ENCODE measurements around the gene PKNOX2.

DNA sequence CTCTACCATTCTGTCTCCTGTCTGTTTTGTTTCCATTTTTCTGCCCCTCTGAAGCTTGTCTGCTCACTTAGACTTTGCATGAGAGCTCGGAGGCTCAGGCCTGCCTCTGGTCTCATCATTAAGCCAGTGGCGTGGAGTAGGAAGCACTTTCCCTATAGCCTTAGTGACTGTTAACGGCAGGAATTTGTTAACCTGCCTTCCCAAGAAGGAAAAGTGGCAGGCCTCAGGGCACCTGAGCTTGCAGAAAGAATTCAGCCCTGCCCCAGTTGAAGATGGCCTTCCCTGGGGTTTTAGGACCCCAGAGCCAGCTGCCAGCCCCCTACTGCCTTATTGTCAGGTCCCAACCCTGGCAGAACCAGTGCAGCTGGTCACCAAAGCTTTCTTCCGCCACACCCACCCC is 93.2 kb downstream of the PKNOX2 start:
- TF ChIP-seq, protein P1, sequence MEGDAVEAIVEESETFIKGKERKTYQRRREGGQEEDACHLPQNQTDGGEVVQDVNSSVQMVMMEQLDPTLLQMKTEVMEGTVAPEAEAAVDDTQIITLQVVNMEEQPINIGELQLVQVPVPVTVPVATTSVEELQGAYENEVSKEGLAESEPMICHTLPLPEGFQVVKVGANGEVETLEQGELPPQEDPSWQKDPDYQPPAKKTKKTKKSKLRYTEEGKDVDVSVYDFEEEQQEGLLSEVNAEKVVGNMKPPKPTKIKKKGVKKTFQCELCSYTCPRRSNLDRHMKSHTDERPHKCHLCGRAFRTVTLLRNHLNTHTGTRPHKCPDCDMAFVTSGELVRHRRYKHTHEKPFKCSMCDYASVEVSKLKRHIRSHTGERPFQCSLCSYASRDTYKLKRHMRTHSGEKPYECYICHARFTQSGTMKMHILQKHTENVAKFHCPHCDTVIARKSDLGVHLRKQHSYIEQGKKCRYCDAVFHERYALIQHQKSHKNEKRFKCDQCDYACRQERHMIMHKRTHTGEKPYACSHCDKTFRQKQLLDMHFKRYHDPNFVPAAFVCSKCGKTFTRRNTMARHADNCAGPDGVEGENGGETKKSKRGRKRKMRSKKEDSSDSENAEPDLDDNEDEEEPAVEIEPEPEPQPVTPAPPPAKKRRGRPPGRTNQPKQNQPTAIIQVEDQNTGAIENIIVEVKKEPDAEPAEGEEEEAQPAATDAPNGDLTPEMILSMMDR (IDR thresholded peaks at IDR 0.05; ENCODE audit: control extremely low read depth in 1 of 3, insufficient read depth in 1 of 3, low read depth in 1 of 3, low read length in 3 of 3) = no peak
- TF ChIP-seq POLR2A (IDR thresholded peaks at IDR 0.05; ENCODE audit: control extremely low read depth in 1 of 2, low read depth in 2 of 2, low read length in 2 of 2) (no peak), NANOG (IDR thresholded peaks at IDR 0.05; ENCODE audit: insufficient read depth, low read depth, low read length, poor library complexity, severe bottlenecking) (no peak), RAD21 (IDR thresholded peaks at IDR 0.05 in 1 of 2, conservative IDR thresholded peaks at IDR 0.05 in 1 of 2; ENCODE audit: low read depth in 2 of 2, low read length in 2 of 2) (no peak), ZNF274 (IDR thresholded peaks at IDR 0.05; ENCODE audit: borderline replicate concordance, extremely low read depth, low read length) (no peak), KDM5A (IDR thresholded peaks at IDR 0.05; ENCODE audit: low read length) (no peak), TEAD4 (IDR thresholded peaks at IDR 0.05; ENCODE audit: low read depth, low read length) (no peak)

All from H1 (cell line).